ENCODE data around the gene CDON.
"Not testable (repeated sequence)": the region's sequence is repeated elsewhere in the genome, so short reads cannot be mapped to it uniquely, and the experiment has no call there.

CDON gene

GRCh38 chr11:125921042-125921441 lies 141.6 kb downstream of the CDON start:
- DNase-seq, result no peak

GRCh38 chr11:125918140-125918840 lies 144.4 kb downstream of the CDON start:
- DNase-seq, result no peak

GRCh38 chr11:125916683-125917347 lies 145.9 kb downstream of the CDON start:
- no peak for DNase-seq

GRCh38 chr11:125914601-125915000 lies 148.1 kb downstream of the CDON start:
- DNase-seq, result not testable (repeated sequence)

GRCh38 chr11:125910226-125910849 lies 152.3 kb downstream of the CDON start:
- no peak for DNase-seq

All from activated naive CD4-positive, alpha-beta T cell treated with anti-CD3 and anti-CD28 coated beads, Interleukin-2, amount 50 U/mL, for 16 hours (primary cell).